CD4-positive, alpha-beta T cell (primary cell): ENCODE measurements around the gene NUP210. TPM values are rescaled to one million over a fixed set of nuclear protein-coding genes. Genes with fewer than 3 reads are reported as not detected.

Experiments
- ATAC-seq: fragments of 200-7000 bp; cut with Tn5 transposase; one replicate; pipeline ENCODE4 v1.10.0; 2022; ENCODE audit warnings: mild to moderate bottlenecking; ENCODE audit not compliant: poor library complexity
- CTCF ChIA-PET: fragments of 350-600 bp; sonication (Branson Sonifier 250); formaldehyde crosslinking; loops from one replicate; lab custom pipeline; 2021; ENCODE audit warnings: antibody characterized with exemption, inconsistent platforms; lab: Charles Lee
- POLR2A ChIA-PET: fragments of 350-600 bp; sonication (Branson Sonifier 250); formaldehyde crosslinking; loops from one replicate; lab custom pipeline; 2021; ENCODE audit warnings: antibody characterized with exemption, inconsistent platforms; lab: Charles Lee
- DNase-seq, 14 experiments: peaks; one replicate each; pipeline ENCODE4 v3.0.0-alpha.2; 2013 to 2020; ENCODE audit warnings: mixed read lengths in 2 of 14
- H3K27ac ChIP-seq, 2 donors: one replicate each; pipeline versions ENCODE4 v1.5.1 to v1.7.0; 2013; ENCODE audit warnings: low read length in 2 of 2, low read depth in 1 of 2, mild to moderate bottlenecking in 1 of 2
- H3K27me3 ChIP-seq, 2 experiments: 1 replicate in 1 of 2; 2 replicates in 1 of 2; pipeline versions ENCODE4 v1.6.1 to v1.7.0; 2013; ENCODE audit warnings: low read length in 2 of 2, control low read depth in 1 of 2, mild to moderate bottlenecking in 1 of 2, moderate library complexity in 1 of 2; ENCODE audit not compliant: insufficient read depth in 2 of 2, control insufficient read depth in 1 of 2
- H3K36me3 ChIP-seq: one replicate; pipeline ENCODE4 v1.6.1; 2013; ENCODE audit warnings: low read length, control low read depth; ENCODE audit not compliant: insufficient read depth
- H3K4me1 ChIP-seq: one replicate; pipeline ENCODE4 v1.6.1; 2013; ENCODE audit warnings: low read length, control low read depth; ENCODE audit not compliant: insufficient read depth
- H3K4me3 ChIP-seq: one replicate; pipeline ENCODE4 v1.5.1; 2013; ENCODE audit warnings: mild to moderate bottlenecking, low read length, moderate library complexity
- H3K9me3 ChIP-seq, 2 experiments: 1 replicate in 1 of 2; 2 replicates in 1 of 2; pipeline versions ENCODE4 v1.6.1 to v1.7.0; 2013; ENCODE audit warnings: low read length in 2 of 2, mild to moderate bottlenecking in 2 of 2, control low read depth in 1 of 2, moderate library complexity in 1 of 2; ENCODE audit not compliant: control insufficient read depth in 1 of 2, insufficient read depth in 1 of 2
- H3K27ac Mint-ChIP-seq: one replicate; pipeline ENCODE4 v1.8.0; 2020; ENCODE audit warnings: mixed read lengths
- H3K27me3 Mint-ChIP-seq: one replicate; pipeline ENCODE4 v1.8.0; 2021; ENCODE audit warnings: mixed read lengths
- H3K36me3 Mint-ChIP-seq: one replicate; pipeline ENCODE4 v1.8.0; 2021; ENCODE audit warnings: low read depth, mixed read lengths
- H3K4me1 Mint-ChIP-seq: one replicate; pipeline ENCODE4 v1.8.0; 2021; ENCODE audit warnings: low read depth, mixed read lengths
- H3K4me3 Mint-ChIP-seq: one replicate; pipeline ENCODE4 v1.8.0; 2020; ENCODE audit warnings: mild to moderate bottlenecking, mixed read lengths
- H3K9me3 Mint-ChIP-seq: one replicate; pipeline ENCODE4 v1.8.0; 2020; ENCODE audit warnings: mixed read lengths
- CTCF ChIP-seq: fragments of 200-600 bp; IDR thresholded peaks from one replicate; pipeline ENCODE4 v1.8.0; 2022; ENCODE audit warnings: antibody characterized with exemption, mild to moderate bottlenecking
- intact Hi-C, 2 experiments: fragments of 100-400 bp; cut with DNase I in 1 of 2; cut with micrococcal nuclease in 1 of 2; formaldehyde crosslinking; loops; one replicate each; pipeline versions ENCODE4 v1.15.1 to v1.9.0; 2023 to 2025; cut with DNase I, micrococcal nuclease
- total RNA-seq, 174 experiments: library from RNA in 2 of 174; stranded (reverse) in 2 of 174; gene quantifications; one replicate each; pipeline ENCODE4 v1.2.3 and lab custom pipeline; 2021 to 2026

Gene NUP210
- total RNA-seq, 2 experiments from 2014 or later, result 82.0 to 83.5 TPM

- TF ChIP-seq CTCF, result no peak
- Histone ChIP-seq H3K27me3 (no peaks in the 10 kb centered on the region), H3K4me1 (peaks cover 27% of the 10 kb centered on the region), H3K4me3 (no peak overlapping the region), H3K9me3 (peaks cover 8 to 10% of the 10 kb centered on the region in 2 experiments), H3K36me3 (peaks cover 59% of the 10 kb centered on the region), H3K27ac (peak overlapping the region in 1 of 2 donors; percentile 17)
- ChIA-PET POLR2A (no interaction called here), CTCF (no interaction called here)
- no peaks in the 10 kb centered on the region for H3K27me3 Mint-ChIP-seq
- H3K4me3 Mint-ChIP-seq, result no peak overlapping the region
- ATAC-seq (no peak), DNase-seq (no peak)
- H3K4me1 Mint-ChIP-seq, result peaks cover 25% of the 10 kb centered on the region
- intact Hi-C loops, result no loop called here
- H3K27ac Mint-ChIP-seq, result no peak overlapping the region
- no peaks in the 10 kb centered on the region for H3K9me3 Mint-ChIP-seq
- peaks cover 52% of the 10 kb centered on the region for H3K36me3 Mint-ChIP-seq
These were observed 19.9 kb downstream of the NUP210 start for GRCh38 chr3:13400114-13400673.

- peaks cover 57% of the 10 kb centered on the region for H3K36me3 Mint-ChIP-seq
- CTCF ChIA-PET, result no interaction called here
- no peaks in the 10 kb centered on the region for H3K27me3 ChIP-seq
These were observed 20.5 kb downstream of the NUP210 start for GRCh38 chr3:13399603-13400002.

GRCh38 chr3:13397316-13397715, 22.8 kb downstream of the NUP210 start:
- H3K36me3 Mint-ChIP-seq, result peaks cover 69% of the 10 kb centered on the region
- DNase-seq, result no peak

More at GRCh38 chr3:13399603-13400002, 20.5 kb downstream of the NUP210 start:
- Mint-ChIP-seq H3K27me3 (no peaks in the 10 kb centered on the region), H3K4me3 (no peak overlapping the region), H3K4me1 (peaks cover 19% of the 10 kb centered on the region), H3K27ac (no peak overlapping the region), H3K9me3 (no peaks in the 10 kb centered on the region)
- Histone ChIP-seq H3K4me3 (no peak overlapping the region), H3K36me3 (peaks cover 65% of the 10 kb centered on the region), H3K9me3 (peaks cover 8 to 10% of the 10 kb centered on the region in 2 experiments), H3K27ac (no peak overlapping the region), H3K4me1 (peaks cover 24% of the 10 kb centered on the region)
- intact Hi-C loops, result no loop called here
- POLR2A ChIA-PET, result no interaction called here
- no peak for ATAC-seq
- DNase-seq, result no peak
- no peak for TF ChIP-seq CTCF

More at GRCh38 chr3:13397316-13397715, 22.8 kb downstream of the NUP210 start:
- intact Hi-C loops, result no loop called here
- H3K4me3 ChIP-seq, result no peak overlapping the region
- no peaks in the 10 kb centered on the region for H3K27me3 Mint-ChIP-seq
- H3K9me3 ChIP-seq, result no peaks in the 10 kb centered on the region
- H3K9me3 Mint-ChIP-seq, result no peaks in the 10 kb centered on the region
- peaks cover 79% of the 10 kb centered on the region for H3K36me3 ChIP-seq
- H3K4me1 Mint-ChIP-seq, result peaks cover 11% of the 10 kb centered on the region
- TF ChIP-seq CTCF, result no peak
- H3K27me3 ChIP-seq, result no peaks in the 10 kb centered on the region
- no peak for ATAC-seq
- no peak overlapping the region for H3K27ac Mint-ChIP-seq
- CTCF ChIA-PET, result interaction anchor here (1.9 kb wide), 1 partner anchor 55 kb away, joined by 4 read pairs; no protein-coding TSS in a partner anchor
- POLR2A ChIA-PET, result interaction anchor here (1.3 kb wide), 1 partner anchor 10 kb away, joined by 3 read pairs; no protein-coding TSS in a partner anchor
- peaks cover 12% of the 10 kb centered on the region for H3K4me1 ChIP-seq
- H3K4me3 Mint-ChIP-seq, result no peak overlapping the region
- no peak overlapping the region for H3K27ac ChIP-seq
